Stimulated activated CD4-positive, alpha-beta T cell treated with anti-CD3 and anti-CD28 coated beads, Interleukin-2, amount 100 ng/mL, for 48 hours (primary cell): ENCODE data around the gene PRRG4.
A peak's percentile ranks its signal among the peaks of the same experiment; 100 is the strongest.
"Not testable (repeated sequence)": the region's sequence is repeated elsewhere in the genome, so short reads cannot be mapped to it uniquely, and the experiment has no call there.

ENCODE experiments used
- DNase-seq, 2 donors: peaks; one replicate each; pipeline ENCODE4 v3.0.0-alpha.2; 2020

PRRG4 gene

GRCh38 chr11:32829680-32830412 lies at the start of gene PRRG4:
Gene PRRG4 (plus strand): TSS chr11:32829927. CDS start chr11:32830530, 603 bp downstream.
- DNase-seq: peak; percentile 44 to 45

- not testable (repeated sequence) for DNase-seq
These were observed 48.9 kb upstream of the PRRG4 start for GRCh38 chr11:32780839-32781238.

- no peak for DNase-seq
These were observed 48.0 kb upstream of the PRRG4 start for GRCh38 chr11:32781721-32782120.

GRCh38 chr11:32785262-32785661 lies 44.5 kb upstream of the PRRG4 start:
- DNase-seq: no peak

GRCh38 chr11:32786811-32787210 lies 42.9 kb upstream of the PRRG4 start:
- no peak for DNase-seq

GRCh38 chr11:32790916-32791315 lies 38.8 kb upstream of the PRRG4 start:
- no peak for DNase-seq

- DNase-seq: no peak
These were observed 37.4 kb upstream of the PRRG4 start for GRCh38 chr11:32792111-32792947.

- peak; percentile 66 to 75 for DNase-seq
These were observed 36.7 kb upstream of the PRRG4 start for GRCh38 chr11:32792948-32793475.

GRCh38 chr11:32794439-32794838 lies 35.3 kb upstream of the PRRG4 start, which contains the start of gene CCDC73:
Gene CCDC73 (minus strand): TSS chr11:32794662. CDS start chr11:32760243, 34,419 bp downstream.
- DNase-seq: no peak

GRCh38 chr11:32796425-32796824 lies 33.3 kb upstream of the PRRG4 start:
- no peak for DNase-seq

GRCh38 chr11:32809313-32809712 lies 20.4 kb upstream of the PRRG4 start:
- peak; percentile 58 to 59 for DNase-seq

- no peak for DNase-seq
These were observed 12.4 kb upstream of the PRRG4 start for GRCh38 chr11:32817181-32817851.

GRCh38 chr11:32817852-32818183 lies 11.9 kb upstream of the PRRG4 start:
- no peak for DNase-seq

GRCh38 chr11:32819187-32819586 lies 10.5 kb upstream of the PRRG4 start:
- DNase-seq: no peak

GRCh38 chr11:32820497-32820896 lies 9.2 kb upstream of the PRRG4 start:
- no peak for DNase-seq

- no peak for DNase-seq
These were observed 8.2 kb upstream of the PRRG4 start for GRCh38 chr11:32821517-32821916.

- DNase-seq: no peak
These were observed 7.7 kb upstream of the PRRG4 start for GRCh38 chr11:32821917-32822560.

GRCh38 chr11:32823617-32824016 lies 6.1 kb upstream of the PRRG4 start:
- not testable (repeated sequence) for DNase-seq

- DNase-seq: no peak
These were observed 3.6 kb upstream of the PRRG4 start for GRCh38 chr11:32826113-32826512.

GRCh38 chr11:32827276-32827675 lies 2.5 kb upstream of the PRRG4 start:
- no peak for DNase-seq

GRCh38 chr11:32829157-32829679 lies 509 bp upstream of the PRRG4 start:
- DNase-seq: no peak

- no peak for DNase-seq
These were observed 649 bp downstream of the PRRG4 start for GRCh38 chr11:32830413-32830738.

- no peak for DNase-seq
These were observed 1.1 kb downstream of the PRRG4 start for GRCh38 chr11:32830796-32831195.
